Trophoblast cell (in vitro differentiated cells and primary cell): ENCODE results near the gene STXBP3.

Experiments
- DNase-seq, 2 donors: peaks; one replicate each; pipeline ENCODE4 v3.0.0-alpha.2; 2016
- H2AFZ ChIP-seq: 2 replicates; pipeline ENCODE4 v1.6.1; 2013; ENCODE audit warnings: low read length, moderate library complexity, mild to moderate bottlenecking; ENCODE audit not compliant: insufficient read depth, poor library complexity
- H2AK5ac ChIP-seq: 2 replicates; pipeline ENCODE4 v1.6.1; 2013; ENCODE audit warnings: mild to moderate bottlenecking, low read length
- H2BK120ac ChIP-seq: 2 replicates; pipeline ENCODE4 v1.6.1; 2013; ENCODE audit warnings: low read length, mild to moderate bottlenecking, moderate library complexity; ENCODE audit not compliant: insufficient read depth, poor library complexity
- H2BK12ac ChIP-seq: 2 replicates; pipeline ENCODE4 v1.6.1; 2013; ENCODE audit warnings: mild to moderate bottlenecking, low read length, moderate library complexity
- H2BK5ac ChIP-seq: 2 replicates; pipeline ENCODE4 v1.6.1; 2013; ENCODE audit warnings: low read length, low read depth, moderate library complexity, mild to moderate bottlenecking; ENCODE audit not compliant: poor library complexity
- H3K14ac ChIP-seq: 2 replicates; pipeline ENCODE4 v1.6.1; 2013; ENCODE audit warnings: mild to moderate bottlenecking, low read length
- H3K18ac ChIP-seq: 2 replicates; pipeline ENCODE4 v1.6.1; 2013; ENCODE audit warnings: mild to moderate bottlenecking, low read length
- H3K23ac ChIP-seq: 2 replicates; pipeline ENCODE4 v1.6.1; 2013; ENCODE audit warnings: low read length
- H3K27ac ChIP-seq: 2 replicates; pipeline ENCODE4 v1.5.1; 2013; ENCODE audit warnings: low read depth, mild to moderate bottlenecking, inconsistent platforms, low read length, moderate library complexity
- H3K27me3 ChIP-seq: 2 replicates; pipeline ENCODE4 v1.6.1; 2013; ENCODE audit warnings: inconsistent platforms, mild to moderate bottlenecking, low read length, moderate library complexity; ENCODE audit not compliant: insufficient read depth
- H3K36me3 ChIP-seq, 2 experiments: 1 replicate in 1 of 2; 2 replicates in 1 of 2; pipeline ENCODE4 v1.6.1; 2013; ENCODE audit warnings: low read length in 2 of 2, mild to moderate bottlenecking in 2 of 2, moderate library complexity in 1 of 2; ENCODE audit not compliant: insufficient read depth in 2 of 2, control insufficient read depth in 1 of 2
- H3K4ac ChIP-seq: 2 replicates; pipeline ENCODE4 v1.6.1; 2013; ENCODE audit warnings: low read depth, mild to moderate bottlenecking, low read length, moderate library complexity
- H3K4me1 ChIP-seq, 2 experiments: 1 replicate in 1 of 2; 2 replicates in 1 of 2; pipeline ENCODE4 v1.6.1; 2013; ENCODE audit warnings: low read length in 2 of 2, mild to moderate bottlenecking in 2 of 2, moderate library complexity in 1 of 2; ENCODE audit not compliant: insufficient read depth in 2 of 2, control insufficient read depth in 1 of 2
- H3K4me2 ChIP-seq: 2 replicates; pipeline ENCODE4 v1.6.1; 2013; ENCODE audit warnings: inconsistent platforms, mild to moderate bottlenecking, low read length, moderate library complexity
- H3K4me3 ChIP-seq: 2 replicates; pipeline ENCODE4 v1.5.1; 2013; ENCODE audit warnings: mild to moderate bottlenecking, low read depth, low read length, inconsistent platforms
- H3K79me1 ChIP-seq: one replicate; pipeline ENCODE4 v1.6.1; 2013; ENCODE audit warnings: low read length
- H3K79me2 ChIP-seq: 2 replicates; pipeline ENCODE4 v1.6.1; 2013; ENCODE audit warnings: low read length, mild to moderate bottlenecking; ENCODE audit not compliant: control insufficient read depth, insufficient read depth, poor library complexity
- H3K9ac ChIP-seq: 2 replicates; pipeline ENCODE4 v1.6.1; 2013; ENCODE audit warnings: mild to moderate bottlenecking, low read length
- H3K9me3 ChIP-seq: 2 replicates; pipeline ENCODE4 v1.6.1; 2013; ENCODE audit warnings: low read depth, mild to moderate bottlenecking, control low read depth, inconsistent platforms, low read length; ENCODE audit not compliant: insufficient read depth
- H4K12ac ChIP-seq: 2 replicates; pipeline ENCODE4 v1.6.1; 2013; ENCODE audit warnings: low read depth, mild to moderate bottlenecking, low read length, moderate library complexity
- H4K8ac ChIP-seq: 2 replicates; pipeline ENCODE4 v1.6.1; 2013; ENCODE audit warnings: low read depth, mild to moderate bottlenecking, low read length, moderate library complexity
- H4K91ac ChIP-seq: one replicate; pipeline ENCODE4 v1.6.1; 2013; ENCODE audit warnings: low read depth, mild to moderate bottlenecking, low read length, moderate library complexity
- WGBS: extraction: QIAGEN DNeasy Blood & Tissue Kit; methylation state at CpG from one replicate; pipeline ENCODE4 v1.1.7; 2013; ENCODE audit warnings: missing lambda C conversion rate; ENCODE audit not compliant: insufficient read length, insufficient coverage; ENCODE audit errors: extremely low coverage; 5-methylcytosine and 5-hydroxymethylcytosine counted together

STXBP3 gene

DNA sequence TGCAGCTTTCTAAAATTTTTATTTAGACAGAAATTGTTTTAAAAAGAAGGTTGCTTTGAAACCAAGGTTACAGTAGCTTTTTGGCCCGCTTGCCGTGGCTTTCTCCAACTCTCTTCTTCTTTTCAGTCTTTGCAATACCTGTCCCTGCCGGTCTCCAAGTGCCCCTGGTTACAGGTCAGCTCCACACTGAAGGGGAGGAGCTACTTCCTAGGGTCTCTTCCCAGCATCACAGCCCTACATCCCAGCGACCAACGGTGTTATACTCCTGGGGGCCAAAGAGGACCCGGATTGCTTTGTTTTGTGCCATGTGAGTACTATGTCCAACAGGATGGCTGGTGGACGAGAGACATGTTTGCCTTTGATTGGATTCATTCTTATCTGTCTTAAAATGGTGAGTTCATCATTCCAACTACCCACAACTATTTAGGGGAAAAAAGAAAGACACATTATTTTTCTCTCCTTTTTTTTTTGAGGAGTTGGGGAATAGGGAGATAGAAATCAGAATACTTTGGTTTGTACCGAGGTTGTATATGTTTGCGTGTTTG lies 33.8 kb upstream of the STXBP3 start, which contains the start of gene FNDC7:
Gene FNDC7, plus strand, starts transcription at position 303 of the 545 bp plus-strand sequence. Its CDS starts 26 bp downstream, at position 329.
- H3K79me1 ChIP-seq = no peaks in the 10 kb centered on the region
- no peak within 1 kb of the TSS for H2BK5ac ChIP-seq
- H3K4ac ChIP-seq = no peak within 1 kb of the TSS
- no peak for DNase-seq
- H3K4me1 ChIP-seq = no peaks in the 10 kb centered on the region
- no peak within 1 kb of the TSS for H3K4me3 ChIP-seq
- WGBS = no CpG with 5 or more reads among the region's 9 CpGs
- no peaks in the 10 kb centered on the region for H3K27me3 ChIP-seq
- H4K12ac ChIP-seq = no peak within 1 kb of the TSS
- no peak within 1 kb of the TSS for H3K4me2 ChIP-seq
- no peaks in the 10 kb centered on the region for H3K9me3 ChIP-seq
- no peak within 1 kb of the TSS for H3K23ac ChIP-seq
- H3K27ac ChIP-seq = no peak within 1 kb of the TSS
- H4K91ac ChIP-seq = no peak within 1 kb of the TSS
- no peak within 1 kb of the TSS for H3K14ac ChIP-seq
- no peak within 1 kb of the TSS for H2AK5ac ChIP-seq
- no peaks in the 10 kb centered on the region for H3K79me2 ChIP-seq
- no peak within 1 kb of the TSS for H3K9ac ChIP-seq
- no peak within 1 kb of the TSS for H2BK12ac ChIP-seq
- H3K36me3 ChIP-seq = no peaks in the 10 kb centered on the region
- H3K18ac ChIP-seq = no peak within 1 kb of the TSS
- no peak within 1 kb of the TSS for H2AFZ ChIP-seq
- no peak within 1 kb of the TSS for H4K8ac ChIP-seq
- H2BK120ac ChIP-seq = no peak within 1 kb of the TSS

DNA sequence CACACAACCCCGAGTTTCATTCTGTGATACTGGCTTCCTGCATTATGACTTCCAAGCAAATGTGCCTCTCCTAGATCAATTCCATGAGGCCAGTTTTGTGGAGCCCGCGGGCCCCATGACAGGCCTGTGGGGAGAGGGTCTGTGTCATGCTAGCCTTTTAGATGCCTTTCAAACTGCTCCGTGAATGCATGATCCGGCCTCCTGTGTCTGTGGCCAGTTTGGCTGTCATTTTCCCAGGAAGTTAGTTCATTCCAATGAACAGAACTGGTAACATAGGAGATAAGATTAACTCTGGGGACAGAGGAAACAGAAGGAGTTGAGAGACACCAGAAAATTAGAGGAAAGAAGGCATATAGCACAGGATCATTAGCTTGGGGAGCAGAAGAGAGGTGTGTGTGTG lies 30.5 kb upstream of the STXBP3 start:
- Histone ChIP-seq H2BK5ac (no peak overlapping the region), H4K91ac (no peak overlapping the region), H3K4ac (no peak overlapping the region), H3K9me3 (no peaks in the 10 kb centered on the region), H3K9ac (peak overlapping the region; percentile 9), H3K27ac (no peak overlapping the region), H3K79me2 (peaks cover 2% of the 10 kb centered on the region), H3K36me3 (no peaks in the 10 kb centered on the region), H4K12ac (no peak overlapping the region), H2AK5ac (no peak overlapping the region), H3K4me1 (peaks cover 6 to 8% of the 10 kb centered on the region in 2 experiments), H4K8ac (no peak overlapping the region), H2AFZ (no peak overlapping the region), H3K79me1 (peaks cover 3% of the 10 kb centered on the region), H3K23ac (no peak overlapping the region), H3K14ac (no peak overlapping the region), H3K27me3 (no peaks in the 10 kb centered on the region), H2BK12ac (no peak overlapping the region), H2BK120ac (no peak overlapping the region), H3K4me3 (no peak overlapping the region), H3K18ac (no peak overlapping the region), H3K4me2 (no peak overlapping the region)
- DNase-seq = no peak
- no CpG with 5 or more reads among the region's 5 CpGs for WGBS

DNA sequence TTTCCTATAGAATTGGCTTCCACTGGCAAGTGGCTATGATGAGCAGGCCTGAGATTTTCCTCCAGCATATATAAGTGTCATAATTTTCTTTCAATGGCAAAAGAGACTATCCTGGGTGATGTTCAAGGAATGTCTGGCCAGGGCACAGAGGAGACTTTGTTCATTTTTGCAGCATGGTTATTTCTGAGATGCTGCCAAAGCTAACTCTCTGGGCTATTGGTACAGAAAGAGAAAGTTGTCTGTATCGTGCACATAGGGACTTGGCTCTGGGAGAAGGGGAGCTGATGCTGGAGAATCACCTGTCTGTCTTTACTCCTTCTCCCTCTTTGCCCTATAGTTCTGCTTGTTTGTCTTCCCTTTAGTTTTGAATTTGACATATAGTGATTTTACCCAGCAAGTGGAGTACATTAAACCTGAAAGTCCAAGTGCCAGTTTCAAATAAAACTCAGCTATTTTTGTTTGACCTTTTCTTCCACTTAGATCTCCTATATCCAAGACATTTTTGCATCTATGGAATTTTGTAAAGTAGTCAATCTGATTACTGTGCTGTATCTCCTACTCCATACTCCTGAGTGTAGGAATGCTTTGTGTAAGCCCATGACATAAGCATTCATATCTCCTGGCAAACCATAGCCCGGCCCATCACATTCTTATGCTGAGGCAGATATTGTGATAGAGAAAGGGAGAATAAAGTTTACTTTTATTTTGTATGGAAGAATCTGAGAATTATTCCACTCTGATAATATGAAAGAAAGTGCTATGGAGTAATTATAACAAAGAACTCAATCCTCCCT lies 29.8 kb upstream of the STXBP3 start:
- H4K91ac ChIP-seq = no peak overlapping the region

DNA sequence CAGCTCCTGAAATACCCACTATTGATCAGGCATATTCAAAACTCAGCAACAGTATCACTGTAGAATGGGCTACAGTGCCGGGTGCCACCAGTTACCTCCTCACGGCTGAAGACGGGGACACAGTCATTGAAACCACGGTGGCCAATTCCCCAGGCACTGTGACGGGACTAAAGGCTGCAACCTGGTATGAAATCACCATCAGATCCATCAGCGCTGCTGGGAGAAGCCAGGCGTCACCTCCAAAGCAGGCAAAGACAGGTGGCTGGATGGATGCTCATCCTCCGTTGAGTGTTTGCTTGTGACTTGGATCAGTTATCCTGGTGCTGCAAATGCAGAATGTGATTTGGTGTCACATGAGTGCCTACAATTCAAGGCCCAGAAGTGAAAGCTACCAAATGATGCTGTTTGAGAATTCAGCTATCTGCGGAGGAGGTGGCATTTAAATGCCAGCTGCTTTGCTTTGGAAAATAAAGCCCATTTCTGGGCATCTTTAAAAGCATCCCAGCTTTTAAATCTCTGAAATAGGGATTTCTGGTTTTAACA lies 28.6 kb upstream of the STXBP3 start:
- Histone ChIP-seq H3K79me1 (peaks cover 4% of the 10 kb centered on the region), H3K9ac (no peak overlapping the region), H3K4ac (no peak overlapping the region), H4K12ac (no peak overlapping the region), H3K36me3 (no peaks in the 10 kb centered on the region), H2AFZ (no peak overlapping the region), H3K4me1 (peaks cover 8 to 9% of the 10 kb centered on the region in 2 experiments), H3K23ac (no peak overlapping the region), H3K14ac (no peak overlapping the region), H3K4me3 (no peak overlapping the region), H2BK120ac (no peak overlapping the region), H2BK5ac (no peak overlapping the region), H3K9me3 (no peaks in the 10 kb centered on the region), H3K27ac (no peak overlapping the region), H3K18ac (no peak overlapping the region), H2AK5ac (no peak overlapping the region), H4K91ac (no peak overlapping the region), H2BK12ac (no peak overlapping the region), H3K27me3 (no peaks in the 10 kb centered on the region), H3K4me2 (no peak overlapping the region), H3K79me2 (peaks cover 2% of the 10 kb centered on the region), H4K8ac (no peak overlapping the region)
- no CpG with 5 or more reads among the region's 9 CpGs for WGBS
- DNase-seq = no peak

More for the DNA sequence above, 29.8 kb upstream of the STXBP3 start:
- no peak overlapping the region for H3K4ac ChIP-seq
- H3K4me2 ChIP-seq = no peak overlapping the region
- H3K36me3 ChIP-seq = no peaks in the 10 kb centered on the region
- H2AK5ac ChIP-seq = no peak overlapping the region
- H3K27ac ChIP-seq = no peak overlapping the region
- no peaks in the 10 kb centered on the region for H3K9me3 ChIP-seq
- H3K23ac ChIP-seq = no peak overlapping the region
- no peak overlapping the region for H2BK12ac ChIP-seq
- no peak overlapping the region for H3K9ac ChIP-seq
- H2BK5ac ChIP-seq = no peak overlapping the region
- no peak overlapping the region for H4K12ac ChIP-seq
- peaks cover 4% of the 10 kb centered on the region for H3K79me1 ChIP-seq
- no CpG with 5 or more reads among the region's 2 CpGs for WGBS
- no peak overlapping the region for H2BK120ac ChIP-seq
- H4K8ac ChIP-seq = no peak overlapping the region
- H2AFZ ChIP-seq = no peak overlapping the region
- H3K4me1 ChIP-seq = peaks cover 8 to 9% of the 10 kb centered on the region in 2 experiments
- DNase-seq = peak in 1 of 2 donors; percentile 53
- no peak overlapping the region for H3K18ac ChIP-seq
- H3K79me2 ChIP-seq = peaks cover 2% of the 10 kb centered on the region
- no peak overlapping the region for H3K4me3 ChIP-seq
- H3K14ac ChIP-seq = no peak overlapping the region
- H3K27me3 ChIP-seq = no peaks in the 10 kb centered on the region
